K562 (cell line): ENCODE results near the gene SNX15. TPM values are rescaled to one million over a fixed set of nuclear protein-coding genes. Genes with fewer than 3 reads are reported as not detected.

ENCODE experiments used
- DNMT1 ChIP-seq: fragments of 450-650 bp; IDR thresholded peaks from 2 replicates; pipeline ENCODE4 v1.6.1; 2016; ENCODE audit warnings: antibody characterized with exemption, mild to moderate bottlenecking
- HDAC2 ChIP-seq: fragments of 450-650 bp; IDR thresholded peaks from 2 replicates; pipeline ENCODE4 v1.6.1; 2016; ENCODE audit warnings: mild to moderate bottlenecking
- L3MBTL2 ChIP-seq: fragments of 450-650 bp; IDR thresholded peaks from 2 replicates; pipeline ENCODE4 v1.6.1; 2016; ENCODE audit warnings: mild to moderate bottlenecking, moderate library complexity
- MAZ ChIP-seq, 2 experiments: fragments of 450-650 bp in 1 of 2; sonication (generic) in 1 of 2; formaldehyde crosslinking; IDR thresholded peaks in 1 of 2; conservative IDR thresholded peaks in 1 of 2; 2 replicates each; pipeline versions ENCODE4 v1.4.0 to v1.5.0; 2020; ENCODE audit warnings: mild to moderate bottlenecking in 1 of 2, missing genetic modification reagents in 1 of 2
- NCOA4 ChIP-seq: fragments of 450-650 bp; IDR thresholded peaks from 2 replicates; pipeline ENCODE4 v1.6.1; 2018; ENCODE audit warnings: mild to moderate bottlenecking; ENCODE audit not compliant: partially characterized antibody
- NELFE ChIP-seq: IDR thresholded peaks from 2 replicates; pipeline ENCODE4 v1.6.1; 2011; ENCODE audit warnings: mild to moderate bottlenecking; ENCODE audit not compliant: insufficient read depth, insufficient read length
- NFE2 ChIP-seq: IDR thresholded peaks from 2 replicates; pipeline ENCODE4 v1.6.1; 2014; ENCODE audit warnings: antibody characterized with exemption, low read depth
- NRF1 ChIP-seq, 2 experiments: fragments of 450-650 bp; IDR thresholded peaks in 1 of 2; conservative IDR thresholded peaks in 1 of 2; 2 replicates each; pipeline ENCODE4 v1.6.1; 2014; ENCODE audit warnings: mild to moderate bottlenecking in 2 of 2
- polyA plus RNA-seq, 8 experiments: library from polyadenylated mRNA; depleted of rRNA in 4 of 8; stranded (reverse) in 5 of 8; unstranded in 3 of 8; fragments of >200 nt; fragmentation: Nextera tagmentation in 2 of 8; fragmentation: Illumina TruSeq in 1 of 8; extraction: Ambion mirVana in 2 of 8; extraction: Trizol in 1 of 8; gene quantifications; 2 replicates each; pipeline versions ENCODE4 v1.2.1 to v1.2.3, GENCODE V29; 2011 to 2014; ENCODE audit warnings: inconsistent platforms in 1 of 8, missing spikeins in 1 of 8
- total RNA-seq, 7 experiments: library from RNA; depleted of rRNA in 6 of 7; stranded (reverse); fragments of >200 nt in 6 of 7; fragmentation: Illumina TruSeq in 2 of 7; extraction: Trizol in 2 of 7; gene quantifications; 2 replicates each; pipeline versions ENCODE4 v1.2.1 to v1.2.3, GENCODE V29; 2011 to 2021; ENCODE audit warnings: low replicate concordance in 1 of 7
- TF ChIP-seq, protein P1 (sequence below): IDR thresholded peaks from 2 replicates; pipeline ENCODE4 v1.6.1; 2011; ENCODE audit not compliant: insufficient read length; ENCODE audit errors: extremely low read depth
- TF ChIP-seq, protein P2 (sequence below): sonication (generic); formaldehyde crosslinking; IDR thresholded peaks from 2 replicates; pipeline ENCODE4 v1.9.0; 2022; ENCODE audit warnings: mild to moderate bottlenecking, missing genetic modification reagents

Gene SNX15
- total and polyA plus RNA-seq, 9 of the 15 experiments (the other 6 are each of a cell fraction or from before 2014, with no cell fraction given): 1.8 to 27.8 (median 15.2) TPM

DNA sequence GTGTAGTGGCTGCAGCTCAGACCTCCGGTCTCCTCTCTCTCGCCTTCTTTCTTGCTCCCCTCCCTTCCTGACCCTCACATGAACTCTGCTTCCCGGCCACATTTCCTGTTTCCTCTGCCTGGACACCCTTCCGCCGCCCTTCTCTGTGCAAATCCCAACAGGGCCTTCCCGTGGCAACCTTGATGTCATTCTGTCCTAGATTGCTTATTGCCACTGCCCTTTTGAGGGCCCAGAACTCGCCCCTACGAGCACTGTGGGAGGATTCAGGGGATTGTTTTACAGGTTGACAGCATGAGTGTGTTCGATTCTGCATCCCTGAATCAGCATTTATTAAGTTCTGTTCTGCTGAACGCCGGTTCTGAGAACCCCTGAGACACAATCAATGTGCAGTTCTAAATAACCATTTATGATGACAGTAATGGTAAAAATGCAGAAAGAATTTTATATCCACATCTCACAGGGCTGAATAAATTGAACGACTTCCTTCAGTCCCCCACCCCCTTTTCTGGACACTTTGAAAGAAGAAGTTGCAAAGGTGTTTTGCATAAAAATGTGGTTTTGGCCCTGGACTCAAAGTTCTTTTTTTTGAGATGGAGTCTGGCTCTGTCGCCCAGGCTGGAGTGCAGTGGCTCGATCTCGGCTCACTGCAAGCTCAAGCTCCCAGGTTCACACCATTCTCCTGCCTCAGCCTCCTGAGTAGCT is 36.9 kb upstream of the SNX15 start (continued):
- TF ChIP-seq L3MBTL2: peak; percentile 33; the same call in 1 of the 2 replicates
- 0 out of 2 replicates have a peak, but pooled peaks have one; percentile 32 for TF ChIP-seq NFE2
- TF ChIP-seq MAZ (CRISPR knock-in tag; conservative IDR thresholded peaks at IDR 0.05 in 1 of 2, IDR thresholded peaks at IDR 0.05 in 1 of 2): peak in 1 of 2 experiments; percentile 32; a peak in 1 of 4 replicates
- TF ChIP-seq NRF1 (conservative IDR thresholded peaks at IDR 0.05 in 1 of 2, IDR thresholded peaks at IDR 0.05 in 1 of 2): 0 out of 4 replicates have a peak, but pooled peaks of 1 of the 2 experiments have one; percentile 12
- TF ChIP-seq, protein P1, sequence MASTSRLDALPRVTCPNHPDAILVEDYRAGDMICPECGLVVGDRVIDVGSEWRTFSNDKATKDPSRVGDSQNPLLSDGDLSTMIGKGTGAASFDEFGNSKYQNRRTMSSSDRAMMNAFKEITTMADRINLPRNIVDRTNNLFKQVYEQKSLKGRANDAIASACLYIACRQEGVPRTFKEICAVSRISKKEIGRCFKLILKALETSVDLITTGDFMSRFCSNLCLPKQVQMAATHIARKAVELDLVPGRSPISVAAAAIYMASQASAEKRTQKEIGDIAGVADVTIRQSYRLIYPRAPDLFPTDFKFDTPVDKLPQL: no peak
- no peak for TF ChIP-seq NCOA4
- no peak for TF ChIP-seq DNMT1
- TF ChIP-seq NELFE: no peak
- TF ChIP-seq, protein P2, sequence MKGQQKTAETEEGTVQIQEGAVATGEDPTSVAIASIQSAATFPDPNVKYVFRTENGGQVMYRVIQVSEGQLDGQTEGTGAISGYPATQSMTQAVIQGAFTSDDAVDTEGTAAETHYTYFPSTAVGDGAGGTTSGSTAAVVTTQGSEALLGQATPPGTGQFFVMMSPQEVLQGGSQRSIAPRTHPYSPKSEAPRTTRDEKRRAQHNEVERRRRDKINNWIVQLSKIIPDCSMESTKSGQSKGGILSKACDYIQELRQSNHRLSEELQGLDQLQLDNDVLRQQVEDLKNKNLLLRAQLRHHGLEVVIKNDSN (CRISPR knock-in tag): no peak
- 0 out of 2 replicates have a peak, but pooled peaks have one; percentile 18 for TF ChIP-seq HDAC2
